ENCODE data around the gene SETDB1. TPM values are rescaled to one million over a fixed set of nuclear protein-coding genes. Genes with fewer than 3 reads are reported as not detected.

SETDB1 gene
- total RNA-seq, 2 donors from 2014 or later = 26.3 to 63.8 TPM

DNA sequence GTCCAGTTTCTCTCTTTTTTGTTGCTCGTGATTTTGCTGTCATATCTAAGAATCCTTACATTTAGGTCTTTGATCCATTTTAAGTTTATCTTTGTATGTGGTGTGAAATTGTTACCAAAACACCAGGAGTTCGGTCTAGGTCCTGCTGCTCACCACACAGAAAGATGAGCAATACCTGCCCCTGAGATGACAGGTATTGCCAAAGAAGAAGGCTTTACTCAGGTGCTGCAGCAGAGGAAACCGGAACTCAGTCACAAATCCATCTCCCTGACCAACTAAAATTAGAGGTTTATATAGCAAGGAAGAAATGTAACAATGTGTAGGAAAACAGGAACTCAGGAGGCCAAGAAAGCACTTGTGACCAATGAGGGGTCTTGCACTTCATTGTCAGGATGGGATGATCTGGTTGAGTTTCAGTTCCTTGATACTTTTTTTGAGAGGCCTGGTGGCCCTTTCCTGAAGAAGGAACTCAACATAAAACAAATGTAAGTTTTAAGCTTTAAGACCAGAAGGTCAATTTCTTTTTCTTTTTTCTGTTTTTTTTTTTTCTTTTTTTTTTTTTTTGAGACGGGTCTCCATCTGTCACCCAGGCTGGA, 16.5 kb upstream of the SETDB1 start:
- no peak for DNase-seq (ENCODE audit: low spot score)
- WGBS = 92% methylated on average over 4 of the region's 4 CpGs
- Histone ChIP-seq H3K36me3 (no peaks in the 10 kb centered on the region), H3K27me3 (replicated peaks; ENCODE audit: insufficient read depth) (no peaks in the 10 kb centered on the region), H3K4me1 (replicated peaks) (no peaks in the 10 kb centered on the region), H3K9me3 (no peaks in the 10 kb centered on the region), H3K4me3 (no peak overlapping the region), H3K27ac (no peak overlapping the region)
- intact Hi-C loops (cut with DNase I) = no loop called here
- TF ChIP-seq POLR2A (IDR thresholded peaks at IDR 0.05) = no peak
- TF ChIP-seq POLR2AphosphoS5 (IDR thresholded peaks at IDR 0.05) = no peak
- TF ChIP-seq, protein P1, sequence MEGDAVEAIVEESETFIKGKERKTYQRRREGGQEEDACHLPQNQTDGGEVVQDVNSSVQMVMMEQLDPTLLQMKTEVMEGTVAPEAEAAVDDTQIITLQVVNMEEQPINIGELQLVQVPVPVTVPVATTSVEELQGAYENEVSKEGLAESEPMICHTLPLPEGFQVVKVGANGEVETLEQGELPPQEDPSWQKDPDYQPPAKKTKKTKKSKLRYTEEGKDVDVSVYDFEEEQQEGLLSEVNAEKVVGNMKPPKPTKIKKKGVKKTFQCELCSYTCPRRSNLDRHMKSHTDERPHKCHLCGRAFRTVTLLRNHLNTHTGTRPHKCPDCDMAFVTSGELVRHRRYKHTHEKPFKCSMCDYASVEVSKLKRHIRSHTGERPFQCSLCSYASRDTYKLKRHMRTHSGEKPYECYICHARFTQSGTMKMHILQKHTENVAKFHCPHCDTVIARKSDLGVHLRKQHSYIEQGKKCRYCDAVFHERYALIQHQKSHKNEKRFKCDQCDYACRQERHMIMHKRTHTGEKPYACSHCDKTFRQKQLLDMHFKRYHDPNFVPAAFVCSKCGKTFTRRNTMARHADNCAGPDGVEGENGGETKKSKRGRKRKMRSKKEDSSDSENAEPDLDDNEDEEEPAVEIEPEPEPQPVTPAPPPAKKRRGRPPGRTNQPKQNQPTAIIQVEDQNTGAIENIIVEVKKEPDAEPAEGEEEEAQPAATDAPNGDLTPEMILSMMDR (IDR thresholded peaks at IDR 0.05) = no peak

DNA sequence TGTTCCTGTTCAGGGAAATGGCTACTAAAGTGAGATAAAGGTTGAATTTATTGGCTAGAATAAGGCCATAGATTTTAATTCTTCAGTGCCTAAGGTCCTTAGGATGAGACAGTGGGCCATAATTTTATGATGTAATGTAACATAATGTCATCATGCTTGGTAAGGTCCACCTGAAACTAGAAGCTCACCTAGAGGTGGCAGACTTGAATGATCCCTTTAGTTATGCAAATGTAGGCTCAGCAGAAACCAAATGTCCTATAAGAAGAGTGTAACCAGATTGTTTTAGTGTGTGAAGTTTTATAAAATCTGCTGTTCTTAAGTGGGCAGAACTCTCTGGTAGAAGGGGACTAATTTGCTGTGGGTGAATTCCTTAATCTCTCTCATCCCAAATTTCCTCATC, 13.5 kb upstream of the SETDB1 start:
- intact Hi-C loops (cut with DNase I) = no loop called here
- H3K27me3 ChIP-seq (replicated peaks; ENCODE audit: insufficient read depth) = no peaks in the 10 kb centered on the region
- no peaks in the 10 kb centered on the region for H3K36me3 ChIP-seq
- no peaks in the 10 kb centered on the region for H3K4me1 ChIP-seq (replicated peaks)
- no peak overlapping the region for H3K4me3 ChIP-seq
- H3K9me3 ChIP-seq = no peaks in the 10 kb centered on the region
- TF ChIP-seq, protein P1 (IDR thresholded peaks at IDR 0.05) = no peak
- TF ChIP-seq POLR2AphosphoS5 (IDR thresholded peaks at IDR 0.05) (no peak), POLR2A (IDR thresholded peaks at IDR 0.05) (no peak)
- no peak for DNase-seq (ENCODE audit: low spot score)
- H3K27ac ChIP-seq = no peak overlapping the region

DNA sequence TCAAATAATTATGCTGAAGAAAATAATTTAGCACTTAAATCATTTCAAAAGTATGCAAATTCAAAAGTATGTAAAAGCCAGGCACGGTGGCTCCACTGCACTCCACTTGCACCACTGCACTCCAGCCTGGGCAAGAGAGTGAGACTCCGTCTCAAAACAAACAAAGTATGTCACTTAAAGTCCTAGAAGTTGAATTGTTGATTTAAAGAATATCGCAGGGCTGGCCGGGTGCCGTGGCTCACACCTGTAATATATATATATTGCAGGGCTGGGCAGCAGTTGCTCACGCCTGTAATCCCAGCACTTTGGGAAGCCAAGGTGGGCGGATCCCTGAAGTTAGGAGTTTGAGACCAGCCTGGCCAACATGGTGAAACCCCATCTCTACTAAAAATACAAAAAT, 8.8 kb upstream of the SETDB1 start:
- H3K4me3 ChIP-seq = no peak overlapping the region
- intact Hi-C loops (cut with DNase I) = no loop called here
- no peaks in the 10 kb centered on the region for H3K4me1 ChIP-seq (replicated peaks)
- no peak overlapping the region for H3K27ac ChIP-seq
- DNase-seq (ENCODE audit: low spot score) = no peak
- H3K27me3 ChIP-seq (replicated peaks; ENCODE audit: insufficient read depth) = no peaks in the 10 kb centered on the region
- no peaks in the 10 kb centered on the region for H3K9me3 ChIP-seq
- TF ChIP-seq, protein P1 (IDR thresholded peaks at IDR 0.05) = no peak
- no peak for TF ChIP-seq POLR2AphosphoS5 (IDR thresholded peaks at IDR 0.05)
- no peak for TF ChIP-seq POLR2A (IDR thresholded peaks at IDR 0.05)
- H3K36me3 ChIP-seq = no peaks in the 10 kb centered on the region
- WGBS = 58% methylated on average over 7 of the region's 7 CpGs

DNA sequence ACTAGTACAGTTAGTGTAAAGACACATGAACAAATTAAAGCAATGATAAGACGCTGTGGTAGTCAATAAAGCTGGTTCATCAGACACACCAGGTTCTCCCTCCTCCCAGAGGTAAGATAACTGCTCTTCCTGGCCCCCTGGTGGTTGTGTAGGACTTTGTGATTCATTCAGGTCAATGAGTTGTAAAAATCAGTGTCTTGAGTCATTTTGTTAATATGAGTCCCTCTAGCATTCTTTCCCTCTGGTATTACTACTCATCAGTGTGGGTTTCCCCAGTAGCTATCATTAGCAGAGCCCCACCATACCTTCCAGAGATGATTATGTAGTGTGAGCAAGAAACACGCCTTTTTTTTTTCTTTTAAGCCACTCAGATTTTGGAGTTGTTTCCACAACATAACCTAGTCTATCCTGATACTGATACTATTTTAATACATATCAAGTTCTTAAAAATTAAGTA, 3.6 kb upstream of the SETDB1 start:
- no peaks in the 10 kb centered on the region for H3K9me3 ChIP-seq
- intact Hi-C loops (cut with DNase I) = loop anchor here (5.0 kb wide), 1 partner anchor 45 kb away; the partner anchor contains the start of gene ARNT
- H3K4me1 ChIP-seq (replicated peaks) = no peaks in the 10 kb centered on the region
- H3K4me3 ChIP-seq = no peak overlapping the region
- DNase-seq (ENCODE audit: low spot score) = peak; percentile 68
- no peaks in the 10 kb centered on the region for H3K36me3 ChIP-seq
- H3K27me3 ChIP-seq (replicated peaks; ENCODE audit: insufficient read depth) = no peaks in the 10 kb centered on the region
- no peak overlapping the region for H3K27ac ChIP-seq
- peak; percentile 71 for TF ChIP-seq POLR2AphosphoS5 (IDR thresholded peaks at IDR 0.05)
- no peak for TF ChIP-seq POLR2A (IDR thresholded peaks at IDR 0.05)
- TF ChIP-seq, protein P1 (IDR thresholded peaks at IDR 0.05) = peak in 3 of 4 experiments; percentile 69 to 73 (median 73)
- WGBS = 34% methylated on average over 2 of the region's 2 CpGs

DNA sequence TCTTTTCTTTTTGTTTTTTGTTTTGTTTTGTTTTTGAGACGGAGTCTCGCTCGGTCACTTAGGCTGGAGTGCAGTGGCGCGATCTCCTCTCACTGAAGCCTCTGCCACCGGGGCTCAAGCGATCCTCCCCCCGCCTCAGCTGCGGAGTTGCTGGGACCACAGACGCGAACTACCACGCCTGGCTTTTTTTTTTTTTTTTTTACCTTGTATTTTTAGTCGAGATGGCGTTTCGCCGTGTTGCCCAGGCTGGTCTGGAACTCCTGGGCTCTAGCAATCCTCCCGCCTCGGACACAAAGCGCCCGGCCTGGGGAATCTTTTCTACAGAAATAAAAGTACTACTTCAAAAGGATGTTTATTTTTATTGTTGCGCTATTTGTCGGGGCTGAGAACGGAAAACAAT, 1.1 kb upstream of the SETDB1 start:
- 82% methylated on average over 23 of the region's 23 CpGs for WGBS
- Histone ChIP-seq H3K27me3 (replicated peaks; ENCODE audit: insufficient read depth) (no peaks in the 10 kb centered on the region), H3K9me3 (no peaks in the 10 kb centered on the region), H3K36me3 (peaks cover 0 to 1% of the 10 kb centered on the region in 2 donors), H3K4me3 (no peak overlapping the region), H3K4me1 (replicated peaks) (no peaks in the 10 kb centered on the region), H3K27ac (peak overlapping the region in 1 of 2 donors; percentile 81)
- intact Hi-C loops (cut with DNase I) = loop anchor here (5.0 kb wide), 1 partner anchor 47 kb away; the partner anchor contains the start of gene CERS2
- TF ChIP-seq, protein P1 (IDR thresholded peaks at IDR 0.05) = no peak
- TF ChIP-seq POLR2A (IDR thresholded peaks at IDR 0.05) (no peak), POLR2AphosphoS5 (IDR thresholded peaks at IDR 0.05) (no peak)
- no peak for DNase-seq (ENCODE audit: low spot score)

Data from prostate gland (tissue), 2 donors.